Neural progenitor cell (in vitro differentiated cells): ENCODE results near the gene SLC25A29. TPM values are rescaled to one million over a fixed set of nuclear protein-coding genes. Genes with fewer than 3 reads are reported as not detected.

Experiments used
- DNase-seq: peaks from one replicate; pipeline ENCODE4 v3.0.0-alpha.2; 2016; ENCODE audit warnings: low spot score
- H2AFZ ChIP-seq: fragments of 200-600 bp; sonication (generic); replicated peaks from 2 replicates; pipeline ENCODE4 v1.6.1; 2016; ENCODE audit warnings: antibody characterized with exemption
- H3F3A ChIP-seq: fragments of 200-600 bp; sonication (generic); 2 replicates; pipeline ENCODE4 v1.6.1; 2016; ENCODE audit warnings: antibody characterized with exemption, low read depth
- H3K27ac ChIP-seq: fragments of 200-600 bp; sonication (generic); 2 replicates; pipeline ENCODE4 v1.5.1; 2016; ENCODE audit warnings: mild to moderate bottlenecking
- H3K27me3 ChIP-seq: fragments of 200-600 bp; sonication (generic); 2 replicates; pipeline ENCODE4 v1.6.1; 2016; ENCODE audit warnings: mild to moderate bottlenecking, moderate library complexity
- H3K36me3 ChIP-seq: fragments of 200-600 bp; sonication (generic); 2 replicates; pipeline ENCODE4 v1.5.1; 2016
- H3K4me1 ChIP-seq: fragments of 200-600 bp; sonication (generic); 2 replicates; pipeline ENCODE4 v1.6.1; 2016; ENCODE audit warnings: mixed run types
- H3K4me2 ChIP-seq: fragments of 200-600 bp; sonication (generic); 2 replicates; pipeline ENCODE4 v1.6.1; 2016
- H3K4me3 ChIP-seq: fragments of 200-600 bp; sonication (generic); 2 replicates; pipeline ENCODE4 v1.5.1; 2016
- H3K79me2 ChIP-seq: fragments of 200-600 bp; sonication (generic); 2 replicates; pipeline ENCODE4 v1.6.1; 2016; ENCODE audit warnings: low read depth
- H3K9ac ChIP-seq: fragments of 200-600 bp; sonication (generic); 2 replicates; pipeline ENCODE4 v1.6.1; 2016
- H3K9me3 ChIP-seq: fragments of 200-600 bp; sonication (generic); 2 replicates; pipeline ENCODE4 v1.5.1; 2016; ENCODE audit warnings: low read depth
- H4K20me1 ChIP-seq: fragments of 200-600 bp; sonication (generic); 2 replicates; pipeline ENCODE4 v1.6.1; 2016; ENCODE audit warnings: low read depth
- H3K27ac Mint-ChIP-seq: 3 replicates; pipeline ENCODE4 v1.8.0; 2021; ENCODE audit warnings: mixed read lengths
- H3K27me3 Mint-ChIP-seq: 2 replicates; pipeline ENCODE4 v1.8.0; 2022; ENCODE audit warnings: low read depth, mild to moderate bottlenecking, inconsistent platforms, moderate library complexity, mixed read lengths; ENCODE audit not compliant: insufficient read depth
- H3K36me3 Mint-ChIP-seq: 3 replicates; pipeline ENCODE4 v1.8.0; 2021; ENCODE audit warnings: mixed read lengths
- H3K4me1 Mint-ChIP-seq: 3 replicates; pipeline ENCODE4 v1.8.0; 2021; ENCODE audit warnings: mixed read lengths
- H3K4me3 Mint-ChIP-seq: 3 replicates; pipeline ENCODE4 v1.8.0; 2021; ENCODE audit warnings: mild to moderate bottlenecking, moderate library complexity, mixed read lengths
- H3K9me3 Mint-ChIP-seq: 3 replicates; pipeline ENCODE4 v1.8.0; 2020; ENCODE audit warnings: mixed read lengths
- CTCF ChIP-seq: fragments of 200-600 bp; sonication (generic); IDR thresholded peaks from 2 replicates; pipeline ENCODE4 v1.5.1; 2017; ENCODE audit warnings: antibody characterized with exemption, mild to moderate bottlenecking
- EZH2 ChIP-seq: fragments of 200-600 bp; sonication (generic); IDR thresholded peaks from 2 replicates; pipeline ENCODE4 v1.6.1; 2017; ENCODE audit warnings: antibody characterized with exemption, mild to moderate bottlenecking, moderate library complexity
- EZH2phosphoT487 ChIP-seq: fragments of 200-600 bp; sonication (generic); IDR thresholded peaks from 2 replicates; pipeline ENCODE4 v1.6.1; 2017; ENCODE audit warnings: antibody characterized with exemption
- total RNA-seq: library from RNA; depleted of rRNA; stranded (reverse); fragments of >200 nt; gene quantifications from 2 replicates; pipeline ENCODE4 v1.2.3, GENCODE V29; 2015; ENCODE audit warnings: low replicate concordance

The SLC25A29 gene
- total RNA-seq, 1 donor from 2014 or later: 103 TPM

- no peak for TF ChIP-seq CTCF
- no peak for TF ChIP-seq EZH2phosphoT487
- TF ChIP-seq EZH2: no peak
- DNase-seq: no peak
- no peak overlapping the region for H3K27ac ChIP-seq
- no peak overlapping the region for H3K4me2 ChIP-seq
- Mint-ChIP-seq H3K9me3 (no peaks in the 10 kb centered on the region), H3K4me1 (no peaks in the 10 kb centered on the region), H3K27me3 (no peaks in the 10 kb centered on the region), H3K36me3 (peaks cover 38% of the 10 kb centered on the region), H3K27ac (no peak overlapping the region), H3K4me3 (no peak overlapping the region)
- peaks cover 95% of the 10 kb centered on the region for H3K79me2 ChIP-seq
- H3K27me3 ChIP-seq: no peaks in the 10 kb centered on the region
- no peak overlapping the region for H2AFZ ChIP-seq
- no peaks in the 10 kb centered on the region for H3K36me3 ChIP-seq
- no peaks in the 10 kb centered on the region for H3K9me3 ChIP-seq
- no peaks in the 10 kb centered on the region for H3K4me1 ChIP-seq
- H3F3A ChIP-seq: peaks cover 26% of the 10 kb centered on the region
- no peak overlapping the region for H3K4me3 ChIP-seq
- peaks cover 74% of the 10 kb centered on the region for H4K20me1 ChIP-seq
- H3K9ac ChIP-seq: no peak overlapping the region
These were observed 38.3 kb downstream of the SLC25A29 start for GRCh38 chr14:100267990-100268389.

GRCh38 chr14:100263141-100263540 is 43.1 kb downstream of the SLC25A29 start:
- Mint-ChIP-seq H3K9me3 (no peaks in the 10 kb centered on the region), H3K4me3 (no peak overlapping the region), H3K4me1 (no peaks in the 10 kb centered on the region), H3K36me3 (peaks cover 26% of the 10 kb centered on the region), H3K27me3 (no peaks in the 10 kb centered on the region), H3K27ac (no peak overlapping the region)
- H2AFZ ChIP-seq: no peak overlapping the region
- TF ChIP-seq EZH2: no peak
- TF ChIP-seq CTCF: no peak
- TF ChIP-seq EZH2phosphoT487: no peak
- no peak for DNase-seq
- H3K4me3 ChIP-seq: no peak overlapping the region
- H3K9ac ChIP-seq: no peak overlapping the region
- no peaks in the 10 kb centered on the region for H3K36me3 ChIP-seq
- peaks cover 15% of the 10 kb centered on the region for H3F3A ChIP-seq
- no peaks in the 10 kb centered on the region for H3K4me1 ChIP-seq
- no peaks in the 10 kb centered on the region for H3K9me3 ChIP-seq
- peaks cover 100% of the 10 kb centered on the region for H4K20me1 ChIP-seq
- H3K4me2 ChIP-seq: no peak overlapping the region
- H3K27me3 ChIP-seq: no peaks in the 10 kb centered on the region
- H3K79me2 ChIP-seq: peaks cover 100% of the 10 kb centered on the region
- H3K27ac ChIP-seq: no peak overlapping the region

GRCh38 chr14:100262545-100262944 is 43.7 kb downstream of the SLC25A29 start:
- Histone ChIP-seq H3K9ac (no peak overlapping the region), H3K4me3 (no peak overlapping the region), H3K79me2 (peaks cover 100% of the 10 kb centered on the region), H4K20me1 (peaks cover 100% of the 10 kb centered on the region), H3K4me2 (no peak overlapping the region), H3K36me3 (no peaks in the 10 kb centered on the region), H3K27me3 (no peaks in the 10 kb centered on the region), H2AFZ (no peak overlapping the region), H3F3A (peaks cover 15% of the 10 kb centered on the region), H3K4me1 (no peaks in the 10 kb centered on the region), H3K27ac (no peak overlapping the region), H3K9me3 (no peaks in the 10 kb centered on the region)
- TF ChIP-seq EZH2: no peak
- no peak for TF ChIP-seq EZH2phosphoT487
- no peak for TF ChIP-seq CTCF
- no peaks in the 10 kb centered on the region for H3K27me3 Mint-ChIP-seq
- H3K4me1 Mint-ChIP-seq: no peaks in the 10 kb centered on the region
- H3K4me3 Mint-ChIP-seq: no peak overlapping the region
- no peak for DNase-seq
- no peaks in the 10 kb centered on the region for H3K9me3 Mint-ChIP-seq
- H3K27ac Mint-ChIP-seq: no peak overlapping the region
- H3K36me3 Mint-ChIP-seq: peaks cover 23% of the 10 kb centered on the region
